IMR-90 (cell line): ENCODE results near the gene EXOC5. TPM values are rescaled to one million over a fixed set of nuclear protein-coding genes. Genes with fewer than 3 reads are reported as not detected.
"Not testable (repeated sequence)": the region's sequence is repeated elsewhere in the genome, so short reads cannot be mapped to it uniquely, and the experiment has no call there.

Experiments used
- ATAC-seq: fragments of 200-7000 bp; cut with Tn5 transposase; 2 replicates; pipeline ENCODE4 v1.9.1; 2020; ENCODE audit warnings: low read depth, mild to moderate bottlenecking, moderate library complexity
- BruUV-seq: library from RNA; stranded (reverse); fragments of 400-500 nt; replicated peaks from 2 replicates; lab custom pipeline; 2021; lab: Mats Ljungman, UMichigan
- CTCF ChIA-PET: fragments of 300-600 bp; formaldehyde crosslinking; extraction: SDS; loops from one replicate; lab custom pipeline; 2021; ENCODE audit warnings: antibody characterized with exemption; lab: Yijun Ruan, JAX
- POLR2A ChIA-PET: fragments of 300-600 bp; sonication (Branson Sonifier 250); formaldehyde crosslinking; loops from one replicate; lab custom pipeline; 2022; ENCODE audit warnings: antibody characterized with exemption; ENCODE audit not compliant: unreplicated experiment; lab: Charles Lee
- DNase-seq: peaks from one replicate; pipeline ENCODE4 v3.0.0; 2013
- H2AFZ ChIP-seq: replicated peaks from 2 replicates; pipeline ENCODE3; 2013; ENCODE audit warnings: low read length, mild to moderate bottlenecking; ENCODE audit not compliant: poor library complexity
- H2AK5ac ChIP-seq: 2 replicates; pipeline ENCODE4 v1.6.1; 2013; ENCODE audit warnings: low read depth, low read length, inconsistent platforms
- H2AK9ac ChIP-seq: replicated peaks from 2 replicates; pipeline ENCODE3; 2013; ENCODE audit warnings: mild to moderate bottlenecking, low read depth, low read length, moderate library complexity; ENCODE audit not compliant: poor library complexity
- H2BK120ac ChIP-seq: 2 replicates; pipeline ENCODE4 v1.6.1; 2013; ENCODE audit warnings: low read depth, low read length, inconsistent platforms
- H2BK15ac ChIP-seq: 3 replicates; pipeline ENCODE4 v1.6.1; 2013; ENCODE audit warnings: low read depth, low read length, inconsistent platforms
- H2BK20ac ChIP-seq: 2 replicates; pipeline ENCODE4 v1.6.1; 2013; ENCODE audit warnings: low read depth, mild to moderate bottlenecking, inconsistent platforms, low read length, moderate library complexity
- H2BK5ac ChIP-seq: 2 replicates; pipeline ENCODE4 v1.6.1; 2013; ENCODE audit warnings: mild to moderate bottlenecking, low read depth, low read length, inconsistent platforms; ENCODE audit not compliant: poor library complexity, severe bottlenecking
- H3K14ac ChIP-seq: replicated peaks from 2 replicates; pipeline ENCODE4 v1.6.1; 2013; ENCODE audit warnings: low read depth, low read length, inconsistent platforms
- H3K18ac ChIP-seq: 2 replicates; pipeline ENCODE4 v1.6.1; 2013; ENCODE audit warnings: low read depth, low read length, control low read depth
- H3K23ac ChIP-seq: 2 replicates; pipeline ENCODE4 v1.6.1; 2013; ENCODE audit warnings: low read depth, low read length, inconsistent platforms
- H3K27ac ChIP-seq: 2 replicates; pipeline ENCODE4 v1.5.1; 2013; ENCODE audit warnings: mild to moderate bottlenecking, control low read depth, low read length; ENCODE audit not compliant: insufficient read depth
- H3K27me3 ChIP-seq: 2 replicates; pipeline ENCODE4 v1.6.1; 2013; ENCODE audit warnings: low read length; ENCODE audit not compliant: control insufficient read depth, insufficient read depth
- H3K36me3 ChIP-seq: 2 replicates; pipeline ENCODE4 v1.6.1; 2013; ENCODE audit warnings: low read length, mixed read lengths; ENCODE audit not compliant: control insufficient read depth, insufficient read depth
- H3K4ac ChIP-seq: 2 replicates; pipeline ENCODE4 v1.6.1; 2013; ENCODE audit warnings: low read depth, low read length, inconsistent platforms
- H3K4me1 ChIP-seq: 2 replicates; pipeline ENCODE4 v1.6.1; 2013; ENCODE audit warnings: low read length, mixed read lengths; ENCODE audit not compliant: control insufficient read depth, insufficient read depth
- H3K4me2 ChIP-seq: 2 replicates; pipeline ENCODE4 v1.6.1; 2013; ENCODE audit warnings: low read depth, mild to moderate bottlenecking, control low read depth, low read length, moderate library complexity
- H3K4me3 ChIP-seq: 2 replicates; pipeline ENCODE4 v1.5.1; 2013; ENCODE audit warnings: low read depth, mild to moderate bottlenecking, control low read depth, low read length, moderate library complexity; ENCODE audit not compliant: insufficient read depth
- H3K56ac ChIP-seq: 2 replicates; pipeline ENCODE4 v1.6.1; 2013; ENCODE audit warnings: low read length, inconsistent platforms; ENCODE audit not compliant: insufficient read depth; ENCODE audit errors: extremely low read depth
- H3K79me1 ChIP-seq, 2 experiments: 2 replicates each; pipeline ENCODE4 v1.6.1; 2013; ENCODE audit warnings: low read length in 2 of 2, inconsistent platforms in 1 of 2, low read depth in 1 of 2
- H3K9ac ChIP-seq: 2 replicates; pipeline ENCODE4 v1.6.1; 2013; ENCODE audit warnings: low read depth, low read length, control low read depth
- H3K9me1 ChIP-seq: 2 replicates; pipeline ENCODE4 v1.6.1; 2013; ENCODE audit warnings: low read length, inconsistent platforms; ENCODE audit not compliant: insufficient read depth
- H3K9me3 ChIP-seq: 2 replicates; pipeline ENCODE4 v1.6.1; 2013; ENCODE audit warnings: low read length; ENCODE audit not compliant: control insufficient read depth, insufficient read depth
- H4K20me1 ChIP-seq: 2 replicates; pipeline ENCODE4 v1.6.1; 2013; ENCODE audit warnings: low read length, inconsistent platforms; ENCODE audit not compliant: insufficient read depth
- H4K5ac ChIP-seq: 2 replicates; pipeline ENCODE4 v1.6.1; 2013; ENCODE audit warnings: mild to moderate bottlenecking, low read depth, low read length, control low read depth
- H4K8ac ChIP-seq, 2 experiments: 2 replicates each; pipeline ENCODE4 v1.6.1; 2013; ENCODE audit warnings: low read depth in 2 of 2, low read length in 2 of 2, control low read depth in 1 of 2, inconsistent platforms in 1 of 2
- H4K91ac ChIP-seq: 2 replicates; pipeline ENCODE4 v1.6.1; 2013; ENCODE audit warnings: low read depth, low read length, inconsistent platforms; ENCODE audit not compliant: insufficient read depth
- WGBS, 2 experiments: methylation state at CpG; one replicate each; pipeline versions ENCODE4 v1.1.5 to v1.1.7; 2013; ENCODE audit warnings: missing lambda C conversion rate in 2 of 2; ENCODE audit not compliant: insufficient read length in 1 of 2; ENCODE audit errors: extremely low coverage in 2 of 2; 5-methylcytosine and 5-hydroxymethylcytosine counted together
- dilution Hi-C: fragments of 300-500 bp; cut with HindIII; formaldehyde crosslinking; loops from one replicate; pipeline ENCODE4 v1.14.3; 2018; ENCODE audit warnings: low sequenced_read_pairs; ENCODE audit not compliant: unreplicated experiment
- in situ Hi-C: fragments of 300-500 bp; cut with MboI; formaldehyde crosslinking; loops from 3 replicates; pipeline ENCODE4 v1.14.3; 2019; ENCODE audit warnings: low sequenced_read_pairs, inconsistent platforms, mixed read lengths
- intact Hi-C: fragments of 100-400 bp; cut with micrococcal nuclease; formaldehyde crosslinking; loops from 2 replicates; pipeline ENCODE4 v1.10.0; 2022
- polyA plus RNA-seq, 3 experiments: library from polyadenylated mRNA; depleted of rRNA; stranded (reverse); fragments of >200 nt; gene quantifications; 2 replicates each; pipeline ENCODE4 v1.2.3, GENCODE V29; 2012; ENCODE audit warnings: low replicate concordance in 1 of 3
- total RNA-seq: library from RNA; depleted of rRNA; stranded (reverse); fragments of >200 nt; gene quantifications from 2 replicates; pipeline ENCODE4 v1.2.3, GENCODE V29; 2012

Gene EXOC5
- total and polyA plus RNA-seq, 2 of the 4 experiments (the other 2 are of a cell fraction), result 22.4 to 52.5 TPM

DNA sequence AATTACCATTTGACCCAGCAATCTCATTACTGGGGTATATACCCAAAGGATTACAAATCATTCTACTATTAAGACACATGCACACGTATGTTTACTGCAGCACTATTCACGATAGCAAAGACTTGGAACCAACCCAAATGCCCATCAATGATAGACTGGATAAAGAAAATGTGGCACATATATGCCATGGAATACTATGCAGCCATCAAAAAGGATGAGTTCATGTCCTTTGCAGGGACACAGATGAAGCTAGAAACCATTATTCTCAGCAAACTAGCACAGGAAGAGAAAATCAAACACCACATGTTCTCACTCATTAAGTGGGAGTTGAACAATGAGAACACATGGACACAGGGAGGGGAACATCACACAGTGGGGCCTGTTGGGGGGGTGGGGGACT lies 40.4 kb downstream of the EXOC5 start:
- H4K8ac ChIP-seq, H3K9ac ChIP-seq, H2AFZ ChIP-seq, DNase-seq, intact Hi-C loops, ATAC-seq, H3K18ac ChIP-seq, H3K9me1 ChIP-seq, H3K23ac ChIP-seq, H3K14ac ChIP-seq, POLR2A ChIA-PET, H2AK5ac ChIP-seq, H2AK9ac ChIP-seq, H3K4me1 ChIP-seq, H3K79me1 ChIP-seq, H3K27me3 ChIP-seq, H4K20me1 ChIP-seq, H2BK120ac ChIP-seq, H4K91ac ChIP-seq, in situ Hi-C loops, dilution Hi-C loops, H2BK5ac ChIP-seq, H2BK15ac ChIP-seq, CTCF ChIA-PET, H3K27ac ChIP-seq, H3K4me3 ChIP-seq, H3K4me2 ChIP-seq, H3K56ac ChIP-seq, BruUV-seq, H3K9me3 ChIP-seq, H3K4ac ChIP-seq, H2BK20ac ChIP-seq, H4K5ac ChIP-seq: not testable (repeated sequence)
- WGBS, 2 experiments, result no CpG with 5 or more reads among the region's 2 CpGs
- peaks cover 11% of the 10 kb centered on the region for H3K36me3 ChIP-seq
